B cell (primary cell): ENCODE measurements around the gene NEDD1. TPM values are rescaled to one million over a fixed set of nuclear protein-coding genes. Genes with fewer than 3 reads are reported as not detected.

Source experiments
- ATAC-seq: fragments of 200-7000 bp; cut with Tn5 transposase; one replicate; pipeline ENCODE4 v1.10.0; 2021; ENCODE audit warnings: low read depth, mild to moderate bottlenecking, moderate number of reproducible peaks, moderate library complexity
- CTCF ChIA-PET: fragments of 350-600 bp; sonication (Branson Sonifier 250); formaldehyde crosslinking; loops from one replicate; lab custom pipeline; 2021; ENCODE audit warnings: antibody characterized with exemption, inconsistent platforms; lab: Charles Lee
- POLR2A ChIA-PET: fragments of 350-600 bp; sonication (Branson Sonifier 250); formaldehyde crosslinking; loops from one replicate; lab custom pipeline; 2021; ENCODE audit warnings: antibody characterized with exemption; lab: Charles Lee
- DNase-seq: peaks from one replicate; pipeline ENCODE4 v3.0.0; 2013
- H2AFZ ChIP-seq: 2 replicates; pipeline ENCODE4 v1.6.1; 2012; ENCODE audit warnings: mild to moderate bottlenecking, low read depth, low read length; ENCODE audit not compliant: insufficient read depth, poor library complexity, severe bottlenecking
- H3K27ac ChIP-seq, 2 donors: 1 replicate in 1 of 2; 2 replicates in 1 of 2; pipeline ENCODE4 v1.5.1; 2012 to 2013; ENCODE audit warnings: low read length in 2 of 2, mild to moderate bottlenecking in 2 of 2, moderate library complexity in 1 of 2
- H3K27me3 ChIP-seq, 4 experiments: fragments of 200-600 bp in 1 of 4; sonication (generic) in 1 of 4; replicated peaks in 1 of 4; 1 replicate in 2 of 4; 2 replicates in 2 of 4; pipeline versions ENCODE4 v1.6.1 to v1.7.0; 2013 to 2016; ENCODE audit warnings: low read length in 3 of 4, mild to moderate bottlenecking in 2 of 4, mixed read lengths in 1 of 4, moderate library complexity in 1 of 4; ENCODE audit not compliant: insufficient read depth in 4 of 4, control insufficient read depth in 3 of 4; ENCODE audit errors: control extremely low read depth in 1 of 4
- H3K36me3 ChIP-seq, 2 experiments: replicated peaks in 1 of 2; 1 replicate in 1 of 2; 2 replicates in 1 of 2; pipeline versions ENCODE4 v1.6.1 to v1.7.1; 2013; ENCODE audit warnings: low read length in 1 of 2; ENCODE audit not compliant: insufficient read depth in 2 of 2, control insufficient read depth in 1 of 2; ENCODE audit errors: control extremely low read depth in 1 of 2, extremely low read depth in 1 of 2
- H3K4me1 ChIP-seq, 2 donors: fragments of 200-600 bp in 1 of 2; sonication (generic) in 1 of 2; 1 replicate in 1 of 2; 2 replicates in 1 of 2; pipeline versions ENCODE4 v1.5.1 to v1.6.1; 2013 to 2017; ENCODE audit warnings: low read length in 2 of 2; ENCODE audit not compliant: control insufficient read depth in 2 of 2, insufficient read depth in 2 of 2
- H3K4me2 ChIP-seq: replicated peaks from 2 replicates; pipeline ENCODE3; 2012; ENCODE audit warnings: mild to moderate bottlenecking, low read depth, low read length; ENCODE audit not compliant: poor library complexity, severe bottlenecking
- H3K4me3 ChIP-seq, 5 experiments: fragments of 200-600 bp in 1 of 5; sonication (generic) in 1 of 5; 1 replicate in 3 of 5; 2 replicates in 2 of 5; pipeline versions ENCODE4 v1.5.1 to v1.7.0; 2011 to 2016; ENCODE audit warnings: low read length in 4 of 5, mild to moderate bottlenecking in 4 of 5, low read depth in 2 of 5, control low read depth in 1 of 5, moderate library complexity in 1 of 5; ENCODE audit not compliant: insufficient read depth in 1 of 5; ENCODE audit errors: control extremely low read depth in 1 of 5, extremely low read depth in 1 of 5
- H3K79me2 ChIP-seq: fragments of 200-600 bp; sonication (generic); one replicate; pipeline ENCODE4 v1.6.0; 2016; ENCODE audit warnings: low read length; ENCODE audit not compliant: control insufficient read depth, insufficient read depth
- H3K9ac ChIP-seq: fragments of 200-600 bp; sonication (generic); 2 replicates; pipeline ENCODE4 v1.6.1; 2017; ENCODE audit warnings: mild to moderate bottlenecking, low read length, moderate library complexity
- H3K9me3 ChIP-seq, 3 donors: one replicate each; pipeline versions ENCODE4 v1.6.1 to v1.7.1; 2013; ENCODE audit warnings: low read length in 2 of 3; ENCODE audit not compliant: control insufficient read depth in 2 of 3, insufficient read depth in 1 of 3; ENCODE audit errors: control extremely low read depth in 1 of 3
- H4K20me1 ChIP-seq: 2 replicates; pipeline ENCODE4 v1.6.0; 2012; ENCODE audit warnings: mild to moderate bottlenecking, low read length; ENCODE audit not compliant: insufficient read depth, control insufficient read depth, poor library complexity, severe bottlenecking
- H3K27ac Mint-ChIP-seq: one replicate; pipeline ENCODE4 v1.8.0; 2021; ENCODE audit warnings: mixed read lengths
- H3K27me3 Mint-ChIP-seq: one replicate; pipeline ENCODE4 v1.8.0; 2021; ENCODE audit warnings: mixed read lengths
- H3K4me1 Mint-ChIP-seq: one replicate; pipeline ENCODE4 v1.8.0; 2021; ENCODE audit warnings: mixed read lengths
- H3K4me3 Mint-ChIP-seq: one replicate; pipeline ENCODE4 v1.8.0; 2021; ENCODE audit warnings: mixed read lengths
- H3K9me3 Mint-ChIP-seq: one replicate; pipeline ENCODE4 v1.8.0; 2022; ENCODE audit warnings: mixed read lengths; ENCODE audit not compliant: insufficient read depth
- EZH2 ChIP-seq: IDR thresholded peaks from 2 replicates; pipeline ENCODE4 v1.6.1; 2012; ENCODE audit warnings: borderline replicate concordance, low read depth, mild to moderate bottlenecking, moderate library complexity, low read length; ENCODE audit not compliant: insufficient read depth, poor library complexity, severe bottlenecking
- WGBS: methylation state at CpG from one replicate; pipeline ENCODE4 v1.1.5; 2013; ENCODE audit warnings: missing lambda C conversion rate; ENCODE audit not compliant: insufficient coverage; 5-methylcytosine and 5-hydroxymethylcytosine counted together
- intact Hi-C: fragments of 100-400 bp; cut with micrococcal nuclease; formaldehyde crosslinking; loops from one replicate; pipeline ENCODE4 v1.10.0; 2022
- polyA plus RNA-seq: library from polyadenylated mRNA; depleted of rRNA; stranded (reverse); fragments of >200 nt; gene quantifications from 2 replicates; pipeline ENCODE4 v1.2.3, GENCODE V29; 2012
- total RNA-seq, 2 donors: library from RNA; stranded (reverse); fragments of 120-200 nt in 1 of 2; gene quantifications; 1 replicate in 1 of 2; 2 replicates in 1 of 2; pipeline versions ENCODE4 v1.2.3 to v1.2.4, GENCODE V29; 2013 to 2022
- TF ChIP-seq, protein P1 (sequence below): fragments of 200-600 bp; IDR thresholded peaks from one replicate; pipeline ENCODE4 v1.8.0; 2022; ENCODE audit warnings: antibody characterized with exemption, mild to moderate bottlenecking

Gene NEDD1
- total and polyA plus RNA-seq, 2 donors (not counting 1 experiment from before 2014, with no cell fraction given): 7.4 to 20.3 TPM

DNA sequence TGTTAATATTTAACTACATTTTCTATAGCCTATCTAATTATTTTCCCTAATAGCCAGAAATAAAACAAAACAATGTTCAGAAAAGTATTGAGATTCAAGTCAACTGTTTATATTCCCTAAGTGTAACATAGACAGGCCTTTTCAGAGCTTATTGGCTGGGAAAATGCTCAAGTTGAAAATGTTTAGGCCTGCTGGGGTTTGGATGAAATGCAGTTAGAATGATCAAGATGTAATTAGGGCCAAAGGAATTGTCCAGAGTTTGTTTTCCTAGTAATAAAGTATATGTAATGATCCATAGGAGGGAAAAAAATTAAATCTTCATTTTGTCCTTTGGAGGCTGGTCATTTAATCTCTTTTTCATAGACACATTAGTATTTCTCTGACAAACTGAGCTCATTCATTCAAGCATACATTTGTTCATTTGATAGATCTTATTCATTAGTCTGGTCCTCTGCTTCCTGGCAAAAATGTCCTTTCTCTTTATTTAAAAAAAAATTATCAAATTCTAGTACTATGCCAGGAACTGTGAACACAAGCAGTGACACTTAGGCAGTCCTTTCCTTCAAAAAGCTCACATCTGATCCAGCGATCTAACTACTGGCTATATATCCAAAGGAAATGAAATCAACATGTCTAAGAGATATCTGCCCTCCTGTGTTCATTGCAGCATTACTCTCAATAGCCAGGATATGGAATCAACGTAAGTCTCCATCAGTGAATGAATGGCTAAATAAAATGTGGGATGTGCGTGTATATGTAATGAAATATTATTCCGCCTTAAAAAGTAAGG is 40.1 kb upstream of the NEDD1 start:
- ATAC-seq: no peak
- Histone ChIP-seq H3K27me3 (peaks cover 0 to 2% (median 0%) of the 10 kb centered on the region in 4 experiments), H3K4me3 (no peak overlapping the region), H3K9me3 (no peaks in the 10 kb centered on the region), H3K27ac (no peak overlapping the region), H3K4me1 (no peaks in the 10 kb centered on the region), H4K20me1 (no peaks in the 10 kb centered on the region), H2AFZ (no peak overlapping the region), H3K79me2 (no peaks in the 10 kb centered on the region), H3K9ac (no peak overlapping the region), H3K4me2 (no peak overlapping the region), H3K36me3 (no peaks in the 10 kb centered on the region)
- H3K4me1 Mint-ChIP-seq: no peaks in the 10 kb centered on the region
- H3K4me3 Mint-ChIP-seq: no peak overlapping the region
- ChIA-PET POLR2A (no interaction called here), CTCF (no interaction called here)
- peaks cover 29% of the 10 kb centered on the region for H3K27me3 Mint-ChIP-seq
- WGBS: 100% methylated on average over 1 of the region's 4 CpGs
- intact Hi-C loops: no loop called here
- DNase-seq: no peak
- H3K27ac Mint-ChIP-seq: no peak overlapping the region
- TF ChIP-seq, protein P1, sequence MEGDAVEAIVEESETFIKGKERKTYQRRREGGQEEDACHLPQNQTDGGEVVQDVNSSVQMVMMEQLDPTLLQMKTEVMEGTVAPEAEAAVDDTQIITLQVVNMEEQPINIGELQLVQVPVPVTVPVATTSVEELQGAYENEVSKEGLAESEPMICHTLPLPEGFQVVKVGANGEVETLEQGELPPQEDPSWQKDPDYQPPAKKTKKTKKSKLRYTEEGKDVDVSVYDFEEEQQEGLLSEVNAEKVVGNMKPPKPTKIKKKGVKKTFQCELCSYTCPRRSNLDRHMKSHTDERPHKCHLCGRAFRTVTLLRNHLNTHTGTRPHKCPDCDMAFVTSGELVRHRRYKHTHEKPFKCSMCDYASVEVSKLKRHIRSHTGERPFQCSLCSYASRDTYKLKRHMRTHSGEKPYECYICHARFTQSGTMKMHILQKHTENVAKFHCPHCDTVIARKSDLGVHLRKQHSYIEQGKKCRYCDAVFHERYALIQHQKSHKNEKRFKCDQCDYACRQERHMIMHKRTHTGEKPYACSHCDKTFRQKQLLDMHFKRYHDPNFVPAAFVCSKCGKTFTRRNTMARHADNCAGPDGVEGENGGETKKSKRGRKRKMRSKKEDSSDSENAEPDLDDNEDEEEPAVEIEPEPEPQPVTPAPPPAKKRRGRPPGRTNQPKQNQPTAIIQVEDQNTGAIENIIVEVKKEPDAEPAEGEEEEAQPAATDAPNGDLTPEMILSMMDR: no peak
- TF ChIP-seq EZH2: no peak
- H3K9me3 Mint-ChIP-seq: no peaks in the 10 kb centered on the region

DNA sequence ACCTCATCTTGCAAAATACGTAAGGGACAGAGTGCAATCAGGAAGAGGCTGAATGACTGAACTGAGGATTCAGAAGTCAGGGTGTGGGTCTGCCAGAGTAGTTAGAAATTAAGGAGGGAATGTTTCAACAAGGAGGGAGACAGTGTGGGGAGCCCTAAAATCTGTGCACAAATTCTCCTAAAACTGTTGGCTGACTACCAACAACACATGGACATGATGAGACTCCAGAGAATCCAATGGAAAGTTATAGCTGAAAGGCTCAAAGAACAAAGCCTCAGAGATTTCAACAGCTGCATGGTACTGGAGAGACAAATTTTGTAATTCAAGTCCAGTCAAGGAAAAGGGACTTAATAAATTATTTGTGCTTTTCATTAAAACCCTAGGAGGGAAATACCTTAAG is 36.1 kb upstream of the NEDD1 start:
- CTCF ChIA-PET: no interaction called here
- H3K4me2 ChIP-seq: no peak overlapping the region
- H3K9ac ChIP-seq: no peak overlapping the region
- POLR2A ChIA-PET: no interaction called here
- peaks cover 17% of the 10 kb centered on the region for H3K27me3 Mint-ChIP-seq
- WGBS: no CpG with 5 or more reads among the region's 1 CpG
- H3K9me3 ChIP-seq: no peaks in the 10 kb centered on the region
- H3K4me1 ChIP-seq: no peaks in the 10 kb centered on the region
- intact Hi-C loops: no loop called here
- no peak for DNase-seq
- no peak overlapping the region for H3K4me3 ChIP-seq
- no peaks in the 10 kb centered on the region for H3K27me3 ChIP-seq
- H3K4me3 Mint-ChIP-seq: no peak overlapping the region
- H3K9me3 Mint-ChIP-seq: no peaks in the 10 kb centered on the region
- H3K36me3 ChIP-seq: no peaks in the 10 kb centered on the region
- no peaks in the 10 kb centered on the region for H3K4me1 Mint-ChIP-seq
- no peak for TF ChIP-seq EZH2
- TF ChIP-seq, protein P1: no peak
- H3K79me2 ChIP-seq: no peaks in the 10 kb centered on the region
- no peak for ATAC-seq
- no peak overlapping the region for H3K27ac ChIP-seq
- H4K20me1 ChIP-seq: no peaks in the 10 kb centered on the region
- H3K27ac Mint-ChIP-seq: no peak overlapping the region
- H2AFZ ChIP-seq: no peak overlapping the region
